Stimulated activated CD4-positive, alpha-beta T cell treated with anti-CD3 and anti-CD28 coated beads, TNF-alpha, amount 100 ng/mL, for 48 hours (primary cell): Measurements from ENCODE around the gene PCYT2.
"Not testable (repeated sequence)": the region's sequence is repeated elsewhere in the genome, so short reads cannot be mapped to it uniquely, and the experiment has no call there.

Experiments
- DNase-seq, 3 donors: peaks; one replicate each; pipeline ENCODE4 v3.0.0-alpha.2; 2020; ENCODE audit warnings: low read depth in 3 of 3

The PCYT2 gene

GRCh38 chr17:81927152-81927652 is 16.0 kb upstream of the PCYT2 start:
- DNase-seq: no peak

GRCh38 chr17:81926451-81927151 is 15.4 kb upstream of the PCYT2 start:
- peak in 2 of 3 donors; percentile 54 to 62 for DNase-seq

GRCh38 chr17:81925860-81926450 is 14.8 kb upstream of the PCYT2 start:
- DNase-seq: no peak

GRCh38 chr17:81924557-81925532 is 13.6 kb upstream of the PCYT2 start:
- no peak for DNase-seq

GRCh38 chr17:81923302-81924260 is 12.4 kb upstream of the PCYT2 start:
- no peak for DNase-seq

- no peak for DNase-seq
These were observed 11.5 kb upstream of the PCYT2 start for GRCh38 chr17:81922566-81923301.

GRCh38 chr17:81921996-81922565 is 10.9 kb upstream of the PCYT2 start:
- DNase-seq: no peak

- DNase-seq: no peak
These were observed 10.3 kb upstream of the PCYT2 start for GRCh38 chr17:81921537-81921862.

GRCh38 chr17:81920612-81921536 is 9.7 kb upstream of the PCYT2 start:
- no peak for DNase-seq

GRCh38 chr17:81918832-81919545 is 7.8 kb upstream of the PCYT2 start:
- no peak for DNase-seq

- DNase-seq: not testable (repeated sequence)
These were observed 7.1 kb upstream of the PCYT2 start for GRCh38 chr17:81918333-81918669.

- peak; percentile 58 to 66 (median 59) for DNase-seq
These were observed 6.5 kb upstream of the PCYT2 start, which contains the start of gene SIRT7 for GRCh38 chr17:81917565-81918332. Gene SIRT7 (minus strand): TSS chr17:81918176. CDS start chr17:81918131, 45 bp downstream.

GRCh38 chr17:81916234-81917001 is 5.2 kb upstream of the PCYT2 start:
- no peak for DNase-seq

GRCh38 chr17:81915331-81915730 is 4.1 kb upstream of the PCYT2 start:
- DNase-seq: no peak

GRCh38 chr17:81914103-81914850 is 3.1 kb upstream of the PCYT2 start:
- DNase-seq: no peak
